DND-41 (cell line): ENCODE data around the gene TTLL4.

Source experiments
- ATAC-seq: fragments of 200-7000 bp; cut with Tn5 transposase; 3 replicates; pipeline ENCODE4 v1.9.1; 2021; ENCODE audit warnings: low read depth; ENCODE audit not compliant: insufficient read depth
- DNase-seq: peaks from one replicate; pipeline ENCODE4 v3.0.0-alpha.2; 2020
- H2AFZ ChIP-seq: 2 replicates; pipeline ENCODE4 v1.6.0; 2012; ENCODE audit warnings: low read depth, low read length
- H3K27ac ChIP-seq: 2 replicates; pipeline ENCODE4 v1.5.1; 2012; ENCODE audit warnings: low read length, inconsistent platforms
- H3K27me3 ChIP-seq: fragments of 200-600 bp; sonication (generic); 2 replicates; pipeline ENCODE4 v1.6.0; 2012; ENCODE audit warnings: low read length, mild to moderate bottlenecking, inconsistent platforms; ENCODE audit not compliant: insufficient read depth, poor library complexity
- H3K36me3 ChIP-seq: 2 replicates; pipeline ENCODE4 v1.5.1; 2012; ENCODE audit warnings: low read length, inconsistent platforms; ENCODE audit not compliant: insufficient read depth
- H3K4me1 ChIP-seq: 2 replicates; pipeline ENCODE4 v1.5.1; 2012; ENCODE audit warnings: mild to moderate bottlenecking, low read length; ENCODE audit not compliant: insufficient read depth
- H3K4me2 ChIP-seq: 2 replicates; pipeline ENCODE4 v1.6.0; 2012; ENCODE audit warnings: mild to moderate bottlenecking, moderate library complexity, low read length, inconsistent platforms; ENCODE audit not compliant: insufficient read depth
- H3K4me3 ChIP-seq, 2 experiments: fragments of 200-600 bp in 1 of 2; shearing (Covaris generic) in 1 of 2; 2 replicates each; pipeline ENCODE4 v1.5.1; 2012 to 2016; ENCODE audit warnings: inconsistent platforms in 2 of 2, low read length in 2 of 2, mild to moderate bottlenecking in 2 of 2, low read depth in 1 of 2, moderate library complexity in 1 of 2
- H3K79me2 ChIP-seq: 2 replicates; pipeline ENCODE4 v1.6.0; 2012; ENCODE audit warnings: low read length, inconsistent platforms; ENCODE audit not compliant: insufficient read depth
- H3K9ac ChIP-seq: 2 replicates; pipeline ENCODE4 v1.6.0; 2012; ENCODE audit warnings: low read depth, mild to moderate bottlenecking, inconsistent platforms, low read length, moderate library complexity
- H3K9me3 ChIP-seq: 2 replicates; pipeline ENCODE4 v1.5.1; 2012; ENCODE audit warnings: low read length, moderate library complexity, mild to moderate bottlenecking, inconsistent platforms; ENCODE audit not compliant: insufficient read depth, severe bottlenecking
- H4K20me1 ChIP-seq: 2 replicates; pipeline ENCODE4 v1.6.0; 2012; ENCODE audit warnings: low read length; ENCODE audit not compliant: insufficient read depth
- EZH2 ChIP-seq: IDR thresholded peaks from 3 replicates; pipeline ENCODE4 v1.6.1; 2012; ENCODE audit warnings: borderline replicate concordance, low read depth, mild to moderate bottlenecking, moderate library complexity, low read length, inconsistent platforms; ENCODE audit not compliant: severe bottlenecking
- TF ChIP-seq, protein P1 (sequence below): IDR thresholded peaks from 2 replicates; pipeline ENCODE4 v1.5.1; 2012; ENCODE audit warnings: borderline replicate concordance, low read length, moderate library complexity, mild to moderate bottlenecking; ENCODE audit not compliant: poor library complexity, severe bottlenecking; ENCODE audit errors: extremely low read depth

Gene TTLL4

DNA sequence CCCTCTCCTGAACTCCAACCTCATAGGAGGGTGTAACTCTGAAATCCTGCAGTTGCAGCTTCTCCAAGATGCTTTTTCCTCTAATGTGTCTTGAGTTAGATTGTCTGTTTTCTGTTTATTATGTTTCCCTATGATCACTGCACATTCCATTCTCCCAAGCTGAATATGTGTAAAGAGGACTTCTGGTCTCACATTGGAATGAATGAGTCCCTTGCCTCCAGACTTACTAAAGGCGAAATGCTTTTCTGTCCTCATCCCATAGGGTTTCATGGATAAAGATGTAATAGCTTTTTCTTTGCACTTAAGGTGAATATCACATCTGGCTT is 35.8 kb downstream of the TTLL4 start:
- no peaks in the 10 kb centered on the region for H3K27me3 ChIP-seq
- H3K36me3 ChIP-seq = peaks cover 92% of the 10 kb centered on the region
- H3K4me2 ChIP-seq = no peak overlapping the region
- H3K4me1 ChIP-seq = no peaks in the 10 kb centered on the region
- H3K9ac ChIP-seq = no peak overlapping the region
- TF ChIP-seq, protein P1, sequence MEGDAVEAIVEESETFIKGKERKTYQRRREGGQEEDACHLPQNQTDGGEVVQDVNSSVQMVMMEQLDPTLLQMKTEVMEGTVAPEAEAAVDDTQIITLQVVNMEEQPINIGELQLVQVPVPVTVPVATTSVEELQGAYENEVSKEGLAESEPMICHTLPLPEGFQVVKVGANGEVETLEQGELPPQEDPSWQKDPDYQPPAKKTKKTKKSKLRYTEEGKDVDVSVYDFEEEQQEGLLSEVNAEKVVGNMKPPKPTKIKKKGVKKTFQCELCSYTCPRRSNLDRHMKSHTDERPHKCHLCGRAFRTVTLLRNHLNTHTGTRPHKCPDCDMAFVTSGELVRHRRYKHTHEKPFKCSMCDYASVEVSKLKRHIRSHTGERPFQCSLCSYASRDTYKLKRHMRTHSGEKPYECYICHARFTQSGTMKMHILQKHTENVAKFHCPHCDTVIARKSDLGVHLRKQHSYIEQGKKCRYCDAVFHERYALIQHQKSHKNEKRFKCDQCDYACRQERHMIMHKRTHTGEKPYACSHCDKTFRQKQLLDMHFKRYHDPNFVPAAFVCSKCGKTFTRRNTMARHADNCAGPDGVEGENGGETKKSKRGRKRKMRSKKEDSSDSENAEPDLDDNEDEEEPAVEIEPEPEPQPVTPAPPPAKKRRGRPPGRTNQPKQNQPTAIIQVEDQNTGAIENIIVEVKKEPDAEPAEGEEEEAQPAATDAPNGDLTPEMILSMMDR = no peak
- no peak for TF ChIP-seq EZH2
- no peaks in the 10 kb centered on the region for H3K9me3 ChIP-seq
- DNase-seq (no peak), ATAC-seq (no peak)
- no peak overlapping the region for H2AFZ ChIP-seq
- H3K27ac ChIP-seq = no peak overlapping the region
- no peak overlapping the region for H3K4me3 ChIP-seq
- no peaks in the 10 kb centered on the region for H3K79me2 ChIP-seq
- peaks cover 8% of the 10 kb centered on the region; the same call in 1 of the 2 replicates for H4K20me1 ChIP-seq

- Histone ChIP-seq H3K4me2 (no peak overlapping the region), H3K9ac (no peak overlapping the region), H3K27ac (no peak overlapping the region), H3K27me3 (no peaks in the 10 kb centered on the region), H3K9me3 (no peaks in the 10 kb centered on the region), H2AFZ (no peak overlapping the region), H4K20me1 (peaks cover 8% of the 10 kb centered on the region; the same call in 1 of the 2 replicates), H3K36me3 (peaks cover 90% of the 10 kb centered on the region), H3K4me3 (no peak overlapping the region), H3K79me2 (no peaks in the 10 kb centered on the region), H3K4me1 (no peaks in the 10 kb centered on the region)
- DNase-seq (no peak), ATAC-seq (no peak)
- no peak for TF ChIP-seq EZH2
- TF ChIP-seq, protein P1 = no peak
Measured at GRCh38 chr2:218746960-218747359, 36.3 kb downstream of the TTLL4 start.

- H4K20me1 ChIP-seq = peaks cover 8% of the 10 kb centered on the region; the same call in 1 of the 2 replicates
- ATAC-seq (no peak), DNase-seq (no peak)
- TF ChIP-seq EZH2 = no peak
- no peaks in the 10 kb centered on the region for H3K4me1 ChIP-seq
- H2AFZ ChIP-seq = no peak overlapping the region
- H3K4me3 ChIP-seq = no peak overlapping the region
- H3K36me3 ChIP-seq = peaks cover 95% of the 10 kb centered on the region
- no peak overlapping the region for H3K27ac ChIP-seq
- H3K27me3 ChIP-seq = no peaks in the 10 kb centered on the region
- H3K4me2 ChIP-seq = no peak overlapping the region
- H3K9me3 ChIP-seq = no peaks in the 10 kb centered on the region
- H3K9ac ChIP-seq = no peak overlapping the region
- H3K79me2 ChIP-seq = no peaks in the 10 kb centered on the region
Measured at GRCh38 chr2:218748741-218749441, 38.3 kb downstream of the TTLL4 start.

- DNase-seq = no peak
- H2AFZ ChIP-seq = no peak overlapping the region
- no peaks in the 10 kb centered on the region for H3K79me2 ChIP-seq
- H3K27me3 ChIP-seq = no peaks in the 10 kb centered on the region
- H3K9me3 ChIP-seq = no peaks in the 10 kb centered on the region
- no peak for ATAC-seq
- H3K4me3 ChIP-seq = no peak overlapping the region
- no peaks in the 10 kb centered on the region for H4K20me1 ChIP-seq
- no peak overlapping the region for H3K27ac ChIP-seq
- no peak overlapping the region for H3K9ac ChIP-seq
- no peaks in the 10 kb centered on the region for H3K4me1 ChIP-seq
- H3K36me3 ChIP-seq = peaks cover 85% of the 10 kb centered on the region
- TF ChIP-seq EZH2 = no peak
- TF ChIP-seq, protein P1 = no peak
- H3K4me2 ChIP-seq = no peak overlapping the region
Measured at GRCh38 chr2:218754201-218754600, 43.6 kb downstream of the TTLL4 start.
